Measurements from ENCODE around the gene SALL4. TPM values are rescaled to one million over a fixed set of nuclear protein-coding genes. Genes with fewer than 3 reads are reported as not detected.

Gene SALL4
- total and polyA plus RNA-seq, 2 of the 8 experiments (the other 6 are each of a cell fraction or from before 2014, with no cell fraction given): 108 to 235 TPM

DNA sequence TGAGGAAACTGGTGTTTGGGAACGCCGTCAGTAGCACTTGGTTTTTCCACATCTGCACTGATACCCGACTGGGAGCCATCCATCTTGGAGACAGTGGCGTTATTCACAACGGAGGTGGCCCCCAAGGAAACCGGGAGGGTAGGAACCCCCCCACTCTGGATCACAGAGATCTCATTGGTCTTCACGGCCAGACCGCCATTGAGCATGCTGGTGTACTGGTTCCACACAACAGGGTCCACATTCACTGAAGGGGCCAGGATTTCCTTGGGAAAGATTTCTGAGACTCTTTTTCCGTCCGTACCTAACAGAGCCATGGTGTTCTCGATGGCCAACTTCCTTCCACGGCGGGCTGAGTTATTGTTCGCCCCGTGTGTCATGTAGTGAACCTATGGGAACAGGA is 18.0 kb downstream of the SALL4 start:
- Histone ChIP-seq H3K4me3 (ENCODE audit: extremely low read depth in 1 of 4, insufficient read depth in 2 of 4, low read depth in 3 of 4, low read length in 4 of 4) (no peak overlapping the region), H4K5ac (ENCODE audit: insufficient read length, low read depth, low read length) (no peak overlapping the region), H2BK120ac (replicated peaks; ENCODE audit: low read depth, low read length) (no peak overlapping the region), H2AFZ (ENCODE audit: low read length) (no peak overlapping the region), H3K4me1 (replicated peaks in 1 of 4; ENCODE audit: control insufficient read depth in 3 of 4, insufficient read depth in 4 of 4, low read length in 3 of 4) (no peaks in the 10 kb centered on the region), H2BK20ac (ENCODE audit: low read length) (no peak overlapping the region), H4K91ac (replicated peaks; ENCODE audit: insufficient read length, low read length) (no peak overlapping the region), H3K27me3 (replicated peaks in 1 of 4; ENCODE audit: control insufficient read depth in 3 of 4, extremely low read depth in 1 of 4, insufficient read depth in 3 of 4, low read length in 3 of 4) (no peaks in the 10 kb centered on the region), H3K9ac (replicated peaks in 1 of 4; ENCODE audit: extremely low read depth in 1 of 4, low read depth in 3 of 4, low read length in 3 of 4) (no peak overlapping the region), H2BK15ac (ENCODE audit: low read length) (no peak overlapping the region), H2BK12ac (ENCODE audit: low read depth, low read length) (no peak overlapping the region), H3K18ac (ENCODE audit: extremely low read depth, low read length) (no peak overlapping the region), H3K4me2 (ENCODE audit: insufficient read depth in 1 of 2, low read depth in 2 of 2, low read length in 2 of 2) (no peak overlapping the region), H3K14ac (ENCODE audit: insufficient read length) (no peak overlapping the region), H3K79me2 (ENCODE audit: control insufficient read depth in 1 of 2, insufficient read depth in 2 of 2, low read length in 2 of 2) (peaks cover 7 to 49% of the 10 kb centered on the region in 2 experiments; a peak in 3 of 4 replicates), H2AK5ac (ENCODE audit: low read depth, low read length) (no peak overlapping the region), H3K23me2 (ENCODE audit: low read depth, low read length) (no peaks in the 10 kb centered on the region), H4K8ac (ENCODE audit: extremely low read depth, insufficient read depth, low read length) (peak overlapping the region; percentile 11; the same call in 1 of the 2 replicates), H4K20me1 (replicated peaks in 1 of 2; ENCODE audit: control insufficient read depth in 1 of 2, insufficient read depth in 2 of 2, low read length in 2 of 2) (peaks cover 1 to 18% of the 10 kb centered on the region in 2 experiments), H3K56ac (replicated peaks; ENCODE audit: insufficient read length, low read depth, low read length) (no peak overlapping the region), H3K4ac (replicated peaks; ENCODE audit: insufficient read length, low read depth, low read length) (no peak overlapping the region), H3K27ac (ENCODE audit: low read depth, low read length) (peak overlapping the region; percentile 41; the same call in 1 of the 2 replicates), H3K23ac (ENCODE audit: insufficient read length) (no peak overlapping the region), H2BK5ac (ENCODE audit: low read depth, low read length) (no peak overlapping the region), H3K36me3 (ENCODE audit: control insufficient read depth in 2 of 4, insufficient read depth in 4 of 4, low read length in 3 of 4) (peaks cover 45 to 100% (median 82%) of the 10 kb centered on the region in 4 experiments), H3K9me3 (ENCODE audit: insufficient read depth in 2 of 2, low read depth in 1 of 2, low read length in 1 of 2) (no peaks in the 10 kb centered on the region), H3K79me1 (ENCODE audit: low read depth, low read length) (peaks cover 4% of the 10 kb centered on the region; the same call in 1 of the 2 replicates)
- ChIA-PET POLR2A (ENCODE audit: partially characterized antibody) (interaction anchor here (0.6 to 2.1 kb wide), 5 partner anchors 9 to 809 kb away, joined by 3 to 9 read pairs (median 5); no protein-coding TSS in a partner anchor), CTCF (ENCODE audit: partially characterized antibody) (interaction anchor here (0.6 to 1.4 kb wide), 4 partner anchors 16 to 614 kb away, joined by 3 read pairs; no protein-coding TSS in a partner anchor)
- no peak for FAIRE-seq
- no peak for DNase-seq (ENCODE audit: low read depth in 1 of 2, low spot score in 2 of 2)
- 95% methylated on average over 15 of the region's 15 CpGs; no CpG with 5 or more reads in 1 of the 2 experiments for WGBS, 2 experiments (ENCODE audit: extremely low coverage in 1 of 2, insufficient coverage in 1 of 2, insufficient read length in 1 of 2, insufficient replicate concordance in 2 of 2, low coverage in 1 of 2, low lambda C conversion rate in 2 of 2, missing lambda C conversion rate in 1 of 2)
- TF ChIP-seq, protein P1, sequence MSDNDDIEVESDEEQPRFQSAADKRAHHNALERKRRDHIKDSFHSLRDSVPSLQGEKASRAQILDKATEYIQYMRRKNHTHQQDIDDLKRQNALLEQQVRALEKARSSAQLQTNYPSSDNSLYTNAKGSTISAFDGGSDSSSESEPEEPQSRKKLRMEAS (IDR thresholded peaks at IDR 0.05): no peak
- no peak for TF ChIP-seq RXRA (IDR thresholded peaks at IDR 0.05; ENCODE audit: insufficient read depth, low read depth, low read length)
- no peak for TF ChIP-seq BACH1 (IDR thresholded peaks at IDR 0.05; ENCODE audit: low read length)
- TF ChIP-seq CREB1 (IDR thresholded peaks at IDR 0.05): no peak
- no peak for TF ChIP-seq FOSL1 (IDR thresholded peaks at IDR 0.05; ENCODE audit: insufficient read depth, low read depth, low read length)
